Pancreas (tissue), 10 donors: ENCODE data around the gene NDC1. TPM values are rescaled to one million over a fixed set of nuclear protein-coding genes. Genes with fewer than 3 reads are reported as not detected.

Source experiments
- ATAC-seq, 4 donors: fragments of 200-7000 bp; cut with Tn5 transposase; one replicate each; pipeline versions ENCODE4 v1.8.0 to v1.9.1; 2020; ENCODE audit warnings: mild to moderate bottlenecking in 4 of 4, moderate library complexity in 4 of 4
- DNase-seq, 6 donors: peaks; one replicate each; pipeline ENCODE4 v3.0.0-alpha.2; 2020
- FAIRE-seq: peaks from 2 replicates; lab custom pipeline; 2012; peaks lifted over from hg19 to GRCh38; lab: Jason Lieb, UNC
- H3K27ac ChIP-seq, 4 donors: fragments of 200-600 bp; sonication (generic); 1 replicate in 3 of 4; 2 replicates in 1 of 4; pipeline versions ENCODE4 v1.5.0 to v1.8.0; 2020
- H3K27me3 ChIP-seq, 4 donors: fragments of 200-600 bp; one replicate each; pipeline ENCODE4 v1.8.0; 2021
- H3K36me3 ChIP-seq, 3 donors: fragments of 200-600 bp; sonication (generic) in 1 of 3; one replicate each; pipeline versions ENCODE4 v1.5.0 to v1.8.0; 2020 to 2021
- H3K4me1 ChIP-seq, 3 donors: fragments of 200-600 bp; one replicate each; pipeline ENCODE4 v1.8.0; 2021
- H3K4me3 ChIP-seq, 4 donors: fragments of 200-600 bp; sonication (generic) in 2 of 4; one replicate each; pipeline versions ENCODE4 v1.5.0 to v1.8.0; 2020 to 2021
- H3K9me3 ChIP-seq, 4 donors: fragments of 200-600 bp; one replicate each; pipeline ENCODE4 v1.8.0; 2021
- WGBS, 2 donors: extraction: QIAGEN DNeasy Blood & Tissue Kit; methylation state at CpG; one replicate each; pipeline ENCODE4 v1.1.7; 2013; 5-methylcytosine and 5-hydroxymethylcytosine counted together
- intact Hi-C, 3 donors: fragments of 100-400 bp; cut with DNase I; formaldehyde crosslinking; loops; one replicate each; pipeline versions ENCODE4 v1.11.1 to v1.14.2; 2022
- polyA plus RNA-seq, 2 donors: library from polyadenylated mRNA; stranded (reverse); fragments of 200-250 nt; gene quantifications; one replicate each; pipeline ENCODE4 v1.2.3, GENCODE V29; 2013
- total RNA-seq, 6 donors: library from RNA; stranded (reverse); fragmentation: NEBNext Ultra II Directional in 4 of 6; extraction: Animal tissue kit (Norgen Biotek cat#: 25700) in 4 of 6; gene quantifications; one replicate each; pipeline versions ENCODE4 v1.2.1 to v1.2.4, GENCODE V29; 2021 to 2023
- TF ChIP-seq, protein P1 (sequence below), 4 donors: fragments of 200-600 bp; sonication (generic) in 3 of 4; IDR thresholded peaks; one replicate each; pipeline versions ENCODE4 v1.5.0 to v1.8.0; 2021; ENCODE audit warnings: antibody characterized with exemption in 4 of 4
- donor health status: healthy with polysubstance abuse.
- donor health status: DM: no; HTN: no; CAD: no; lungs with moderate emphysema.
- donor health status: DM: no; HTN: no; CAD: no.
- donor health status: control.
- donor health status: control.
- donor health status: Bipolar disorder and iron deficiency.
- donor health status: DM: yes; HTN: yes; CAD: no.
- donor health status: DM: no; HTN: no; CAD: no.
- donor health status: DM: no; HTN: no; CAD: no.
- donor health status: DM: yes; HTN: yes; CAD: no.

NDC1 gene
- total and polyA plus RNA-seq, 8 donors = 1.6 to 7.4 (median 4.7) TPM

- no peak overlapping the region for H3K27ac ChIP-seq
- no peaks in the 10 kb centered on the region for H3K36me3 ChIP-seq
- DNase-seq (no peak), ATAC-seq (no peak), FAIRE-seq (no peak)
- no peaks in the 10 kb centered on the region for H3K4me1 ChIP-seq
- H3K27me3 ChIP-seq = no peaks in the 10 kb centered on the region
- intact Hi-C loops = no loop called here
- WGBS, 2 donors = 86% methylated on average over 7 of the region's 7 CpGs
- H3K9me3 ChIP-seq = no peaks in the 10 kb centered on the region
- H3K4me3 ChIP-seq = no peak overlapping the region
- TF ChIP-seq, protein P1, sequence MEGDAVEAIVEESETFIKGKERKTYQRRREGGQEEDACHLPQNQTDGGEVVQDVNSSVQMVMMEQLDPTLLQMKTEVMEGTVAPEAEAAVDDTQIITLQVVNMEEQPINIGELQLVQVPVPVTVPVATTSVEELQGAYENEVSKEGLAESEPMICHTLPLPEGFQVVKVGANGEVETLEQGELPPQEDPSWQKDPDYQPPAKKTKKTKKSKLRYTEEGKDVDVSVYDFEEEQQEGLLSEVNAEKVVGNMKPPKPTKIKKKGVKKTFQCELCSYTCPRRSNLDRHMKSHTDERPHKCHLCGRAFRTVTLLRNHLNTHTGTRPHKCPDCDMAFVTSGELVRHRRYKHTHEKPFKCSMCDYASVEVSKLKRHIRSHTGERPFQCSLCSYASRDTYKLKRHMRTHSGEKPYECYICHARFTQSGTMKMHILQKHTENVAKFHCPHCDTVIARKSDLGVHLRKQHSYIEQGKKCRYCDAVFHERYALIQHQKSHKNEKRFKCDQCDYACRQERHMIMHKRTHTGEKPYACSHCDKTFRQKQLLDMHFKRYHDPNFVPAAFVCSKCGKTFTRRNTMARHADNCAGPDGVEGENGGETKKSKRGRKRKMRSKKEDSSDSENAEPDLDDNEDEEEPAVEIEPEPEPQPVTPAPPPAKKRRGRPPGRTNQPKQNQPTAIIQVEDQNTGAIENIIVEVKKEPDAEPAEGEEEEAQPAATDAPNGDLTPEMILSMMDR (IDR thresholded peaks at IDR 0.05) = no peak
Observed at GRCh38 chr1:53727461-53728092, 110.5 kb downstream of the NDC1 start.

- ATAC-seq (no peak), DNase-seq (no peak), FAIRE-seq (no peak)
- TF ChIP-seq, protein P1 (IDR thresholded peaks at IDR 0.05) = no peak
- H3K27ac ChIP-seq = no peak overlapping the region
- no peaks in the 10 kb centered on the region for H3K36me3 ChIP-seq
- H3K27me3 ChIP-seq = no peaks in the 10 kb centered on the region
- H3K4me3 ChIP-seq = no peak overlapping the region
- no peaks in the 10 kb centered on the region for H3K9me3 ChIP-seq
- intact Hi-C loops = no loop called here
- no peaks in the 10 kb centered on the region for H3K4me1 ChIP-seq
- WGBS, 2 donors = 76 to 84% methylated on average over 8 of the region's 8 CpGs
Observed at GRCh38 chr1:53726009-53726600, 112.0 kb downstream of the NDC1 start.

GRCh38 chr1:53725238-53725689 is 112.8 kb downstream of the NDC1 start:
- no peak for FAIRE-seq
- no peak for ATAC-seq
- Histone ChIP-seq H3K4me3 (no peak overlapping the region), H3K27me3 (no peaks in the 10 kb centered on the region), H3K27ac (no peak overlapping the region), H3K36me3 (no peaks in the 10 kb centered on the region), H3K4me1 (no peaks in the 10 kb centered on the region), H3K9me3 (no peaks in the 10 kb centered on the region)
- TF ChIP-seq, protein P1 (IDR thresholded peaks at IDR 0.05) = no peak
- no peak for DNase-seq
- intact Hi-C loops = no loop called here
- 46 to 63% methylated on average over 6 of the region's 6 CpGs for WGBS, 2 donors

DNA sequence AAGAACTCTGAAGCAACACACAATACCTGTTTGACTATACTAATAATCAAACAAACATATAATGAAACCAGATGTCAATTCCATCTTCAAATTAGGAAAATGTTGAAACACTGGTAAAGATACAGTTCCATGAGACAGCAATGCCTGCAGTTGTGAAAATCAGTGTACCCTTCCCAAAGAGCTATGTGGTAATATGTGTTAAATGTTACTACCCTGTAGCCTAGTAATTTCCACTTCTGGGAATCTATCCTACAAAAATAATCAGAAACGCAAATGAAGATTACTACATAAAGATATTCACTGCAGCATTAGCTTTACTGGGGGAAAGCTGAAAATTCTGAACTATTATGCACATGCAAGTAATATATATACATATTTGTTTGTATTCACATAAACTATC is 116.1 kb downstream of the NDC1 start:
- H3K27me3 ChIP-seq = no peaks in the 10 kb centered on the region
- intact Hi-C loops = no loop called here
- no peak overlapping the region for H3K27ac ChIP-seq
- FAIRE-seq = no peak
- no peaks in the 10 kb centered on the region for H3K9me3 ChIP-seq
- H3K4me1 ChIP-seq = no peaks in the 10 kb centered on the region
- ATAC-seq = no peak
- no peaks in the 10 kb centered on the region for H3K36me3 ChIP-seq
- TF ChIP-seq, protein P1 (IDR thresholded peaks at IDR 0.05) = no peak
- 66 to 82% methylated on average over 1 of the region's 1 CpG for WGBS, 2 donors
- DNase-seq = no peak
- no peak overlapping the region for H3K4me3 ChIP-seq

- FAIRE-seq = no peak
- Histone ChIP-seq H3K36me3 (no peaks in the 10 kb centered on the region), H3K4me3 (no peak overlapping the region), H3K27ac (no peak overlapping the region), H3K27me3 (no peaks in the 10 kb centered on the region), H3K9me3 (no peaks in the 10 kb centered on the region), H3K4me1 (no peaks in the 10 kb centered on the region)
- no peak for ATAC-seq
- intact Hi-C loops = no loop called here
- DNase-seq = no peak
- TF ChIP-seq, protein P1 (IDR thresholded peaks at IDR 0.05) = no peak
- 72 to 74% methylated on average over 4 of the region's 4 CpGs for WGBS, 2 donors
Observed at GRCh38 chr1:53721088-53721487, 117.0 kb downstream of the NDC1 start.
